HepG2 (cell line): ENCODE data around the gene SGF29. TPM values are rescaled to one million over a fixed set of nuclear protein-coding genes. Genes with fewer than 3 reads are reported as not detected.

ENCODE experiments used
- CHCHD3 ChIP-seq: sonication (generic); formaldehyde crosslinking; IDR thresholded peaks from 2 replicates; pipeline ENCODE4 v1.8.0; 2022; ENCODE audit warnings: mild to moderate bottlenecking, missing genetic modification reagents, moderate library complexity
- EEA1 ChIP-seq: sonication (generic); formaldehyde crosslinking; IDR thresholded peaks from 2 replicates; pipeline ENCODE4 v1.5.1; 2020; ENCODE audit warnings: mild to moderate bottlenecking, missing genetic modification reagents, borderline replicate concordance
- GFI1 ChIP-seq: sonication (generic); formaldehyde crosslinking; IDR thresholded peaks from 2 replicates; pipeline ENCODE4 v1.5.0; 2020; ENCODE audit warnings: missing genetic modification reagents, mild to moderate bottlenecking, borderline replicate concordance
- MYNN ChIP-seq: sonication (generic); formaldehyde crosslinking; IDR thresholded peaks from 2 replicates; pipeline ENCODE4 v1.4.0; 2020; ENCODE audit warnings: mild to moderate bottlenecking, low read depth, missing genetic modification reagents
- NAIF1 ChIP-seq: sonication (generic); formaldehyde crosslinking; IDR thresholded peaks from 2 replicates; pipeline ENCODE4 v1.5.0; 2020; ENCODE audit warnings: mild to moderate bottlenecking, missing genetic modification reagents, borderline replicate concordance
- NCOA1 ChIP-seq: sonication (generic); formaldehyde crosslinking; IDR thresholded peaks from 2 replicates; pipeline ENCODE4 v1.9.0; 2021; ENCODE audit warnings: missing genetic modification reagents
- NFYC ChIP-seq: IDR thresholded peaks from 2 replicates; pipeline ENCODE4 v1.6.1; 2016; ENCODE audit warnings: missing genetic modification reagents, missing compliant biosample characterization
- TAF1 ChIP-seq: sonication (generic); formaldehyde crosslinking; IDR thresholded peaks from 2 replicates; pipeline ENCODE4 v1.4.0; 2020; ENCODE audit warnings: missing genetic modification reagents
- TBP ChIP-seq: sonication (generic); formaldehyde crosslinking; IDR thresholded peaks from 2 replicates; pipeline ENCODE4 v1.5.0; 2020; ENCODE audit warnings: missing genetic modification reagents
- THRA ChIP-seq: sonication (generic); formaldehyde crosslinking; IDR thresholded peaks from 2 replicates; pipeline ENCODE4 v1.4.0; 2020; ENCODE audit warnings: missing genetic modification reagents, borderline replicate concordance
- THYN1 ChIP-seq: sonication (generic); formaldehyde crosslinking; IDR thresholded peaks from 2 replicates; pipeline ENCODE4 v1.8.1; 2023; ENCODE audit warnings: low read depth, mild to moderate bottlenecking, moderate library complexity, missing genetic modification reagents, borderline replicate concordance
- ZFX ChIP-seq: sonication (generic); formaldehyde crosslinking; IDR thresholded peaks from 2 replicates; pipeline ENCODE4 v1.4.0; 2020; ENCODE audit warnings: mild to moderate bottlenecking, low read depth, missing genetic modification reagents, moderate library complexity
- ZNF563 ChIP-seq: sonication (generic); formaldehyde crosslinking; IDR thresholded peaks from 2 replicates; pipeline ENCODE4 v1.8.0; 2022; ENCODE audit warnings: mild to moderate bottlenecking, moderate library complexity, missing genetic modification reagents
- ZNF775 ChIP-seq: sonication (generic); formaldehyde crosslinking; IDR thresholded peaks from 2 replicates; pipeline ENCODE4 v1.4.0; 2020; ENCODE audit warnings: missing genetic modification reagents, mild to moderate bottlenecking, moderate library complexity, borderline replicate concordance
- ZNF780A ChIP-seq: sonication (generic); formaldehyde crosslinking; IDR thresholded peaks from 2 replicates; pipeline ENCODE4 v1.8.0; 2022; ENCODE audit warnings: mild to moderate bottlenecking, missing genetic modification reagents, moderate library complexity
- ZNF878 ChIP-seq: sonication (generic); formaldehyde crosslinking; IDR thresholded peaks from 2 replicates; pipeline ENCODE4 v1.8.1; 2023; ENCODE audit warnings: mild to moderate bottlenecking, missing genetic modification reagents, moderate library complexity
- polyA plus RNA-seq, 8 experiments: library from polyadenylated mRNA; depleted of rRNA in 3 of 8; stranded (reverse) in 7 of 8; unstranded in 1 of 8; fragments of >200 nt; fragmentation: Illumina TruSeq in 4 of 8; extraction: Trizol in 4 of 8; gene quantifications; 2 replicates each; pipeline versions ENCODE4 v1.2.1 to v1.2.3, GENCODE V29; 2011 to 2016; ENCODE audit warnings: low read depth in 4 of 8, missing spikeins in 1 of 8, mixed read lengths in 1 of 8; ENCODE audit not compliant: insufficient read depth in 1 of 8
- total RNA-seq, 5 experiments: library from RNA; depleted of rRNA; stranded (reverse); fragments of >200 nt; fragmentation: Illumina TruSeq; extraction: Trizol; gene quantifications; 2 replicates each; pipeline ENCODE4 v1.2.3, GENCODE V29; 2016; ENCODE audit warnings: low read depth in 1 of 5
- TF ChIP-seq, protein P1 (sequence below): sonication (generic); formaldehyde crosslinking; IDR thresholded peaks from 2 replicates; pipeline ENCODE4 v1.5.0; 2020; ENCODE audit warnings: missing genetic modification reagents, mild to moderate bottlenecking, borderline replicate concordance
- TF ChIP-seq, protein P2 (sequence below): sonication (generic); formaldehyde crosslinking; IDR thresholded peaks from 2 replicates; pipeline ENCODE4 v1.4.0; 2020; ENCODE audit warnings: missing genetic modification reagents, borderline replicate concordance
- TF ChIP-seq, protein P3 (sequence below): sonication (generic); formaldehyde crosslinking; IDR thresholded peaks from 2 replicates; pipeline ENCODE4 v1.4.0; 2020; ENCODE audit warnings: missing genetic modification reagents

The SGF29 gene
- total and polyA plus RNA-seq, 2 of the 13 experiments (the other 11 are each of a cell fraction or from before 2014, with no cell fraction given), result 5.0 to 29.4 TPM

DNA sequence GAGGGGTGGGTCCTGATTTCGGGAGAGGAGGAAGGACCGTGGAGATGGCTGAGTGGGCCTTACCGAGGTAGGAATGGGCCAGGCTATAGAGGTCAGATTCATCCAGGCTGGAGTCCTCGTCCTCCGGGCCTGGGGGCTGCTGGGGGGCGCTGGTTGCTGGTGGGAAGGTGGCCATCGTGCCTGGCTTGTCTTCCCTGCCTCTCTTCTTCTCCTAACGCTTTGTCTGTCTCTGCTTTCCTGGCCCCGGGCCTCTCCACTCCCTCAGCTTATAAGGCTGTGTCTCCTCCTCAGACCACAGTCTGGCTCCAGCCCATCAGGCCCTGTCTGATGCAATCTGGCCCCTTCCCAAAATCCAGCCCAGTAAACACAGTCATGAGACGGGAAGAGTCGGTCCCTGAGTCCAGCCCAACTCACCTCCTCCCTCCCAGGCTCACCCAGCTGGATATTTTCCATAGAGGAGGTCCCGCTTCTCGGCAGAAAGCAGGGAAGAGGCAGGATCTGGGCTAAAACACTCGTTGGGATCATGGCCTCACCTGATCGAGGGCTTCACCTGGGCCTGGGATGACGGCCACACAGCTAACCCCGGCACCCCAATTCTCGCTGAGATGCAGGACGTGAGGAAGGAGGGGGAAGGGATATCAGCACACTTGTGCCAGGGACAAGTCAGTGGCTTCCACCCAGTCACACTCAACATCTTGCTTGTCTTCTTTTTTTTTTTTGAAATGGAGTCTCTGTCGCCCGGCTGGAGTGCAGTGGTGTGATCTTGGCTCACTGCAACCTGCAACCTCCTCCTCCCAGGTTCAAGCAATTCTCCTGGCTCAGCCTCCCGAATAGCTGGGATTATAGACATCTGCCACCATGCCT lies 14.8 kb upstream of the SGF29 start, which contains the start of gene NUPR1 (continued):
- TF ChIP-seq, protein P1, sequence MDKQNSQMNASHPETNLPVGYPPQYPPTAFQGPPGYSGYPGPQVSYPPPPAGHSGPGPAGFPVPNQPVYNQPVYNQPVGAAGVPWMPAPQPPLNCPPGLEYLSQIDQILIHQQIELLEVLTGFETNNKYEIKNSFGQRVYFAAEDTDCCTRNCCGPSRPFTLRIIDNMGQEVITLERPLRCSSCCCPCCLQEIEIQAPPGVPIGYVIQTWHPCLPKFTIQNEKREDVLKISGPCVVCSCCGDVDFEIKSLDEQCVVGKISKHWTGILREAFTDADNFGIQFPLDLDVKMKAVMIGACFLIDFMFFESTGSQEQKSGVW (CRISPR knock-in tag), result no peak
- 0 out of 2 replicates have a peak, but pooled peaks have one; percentile 56 for TF ChIP-seq NAIF1 (CRISPR knock-in tag)
- TF ChIP-seq TBP (CRISPR knock-in tag), result 0 out of 2 replicates have a peak, but pooled peaks have one; percentile 38
- no peak; the same call in 1 of the 2 replicates for TF ChIP-seq EEA1 (CRISPR knock-in tag)
- TF ChIP-seq ZFX (CRISPR knock-in tag), result peak; percentile 91
- TF ChIP-seq, protein P2, sequence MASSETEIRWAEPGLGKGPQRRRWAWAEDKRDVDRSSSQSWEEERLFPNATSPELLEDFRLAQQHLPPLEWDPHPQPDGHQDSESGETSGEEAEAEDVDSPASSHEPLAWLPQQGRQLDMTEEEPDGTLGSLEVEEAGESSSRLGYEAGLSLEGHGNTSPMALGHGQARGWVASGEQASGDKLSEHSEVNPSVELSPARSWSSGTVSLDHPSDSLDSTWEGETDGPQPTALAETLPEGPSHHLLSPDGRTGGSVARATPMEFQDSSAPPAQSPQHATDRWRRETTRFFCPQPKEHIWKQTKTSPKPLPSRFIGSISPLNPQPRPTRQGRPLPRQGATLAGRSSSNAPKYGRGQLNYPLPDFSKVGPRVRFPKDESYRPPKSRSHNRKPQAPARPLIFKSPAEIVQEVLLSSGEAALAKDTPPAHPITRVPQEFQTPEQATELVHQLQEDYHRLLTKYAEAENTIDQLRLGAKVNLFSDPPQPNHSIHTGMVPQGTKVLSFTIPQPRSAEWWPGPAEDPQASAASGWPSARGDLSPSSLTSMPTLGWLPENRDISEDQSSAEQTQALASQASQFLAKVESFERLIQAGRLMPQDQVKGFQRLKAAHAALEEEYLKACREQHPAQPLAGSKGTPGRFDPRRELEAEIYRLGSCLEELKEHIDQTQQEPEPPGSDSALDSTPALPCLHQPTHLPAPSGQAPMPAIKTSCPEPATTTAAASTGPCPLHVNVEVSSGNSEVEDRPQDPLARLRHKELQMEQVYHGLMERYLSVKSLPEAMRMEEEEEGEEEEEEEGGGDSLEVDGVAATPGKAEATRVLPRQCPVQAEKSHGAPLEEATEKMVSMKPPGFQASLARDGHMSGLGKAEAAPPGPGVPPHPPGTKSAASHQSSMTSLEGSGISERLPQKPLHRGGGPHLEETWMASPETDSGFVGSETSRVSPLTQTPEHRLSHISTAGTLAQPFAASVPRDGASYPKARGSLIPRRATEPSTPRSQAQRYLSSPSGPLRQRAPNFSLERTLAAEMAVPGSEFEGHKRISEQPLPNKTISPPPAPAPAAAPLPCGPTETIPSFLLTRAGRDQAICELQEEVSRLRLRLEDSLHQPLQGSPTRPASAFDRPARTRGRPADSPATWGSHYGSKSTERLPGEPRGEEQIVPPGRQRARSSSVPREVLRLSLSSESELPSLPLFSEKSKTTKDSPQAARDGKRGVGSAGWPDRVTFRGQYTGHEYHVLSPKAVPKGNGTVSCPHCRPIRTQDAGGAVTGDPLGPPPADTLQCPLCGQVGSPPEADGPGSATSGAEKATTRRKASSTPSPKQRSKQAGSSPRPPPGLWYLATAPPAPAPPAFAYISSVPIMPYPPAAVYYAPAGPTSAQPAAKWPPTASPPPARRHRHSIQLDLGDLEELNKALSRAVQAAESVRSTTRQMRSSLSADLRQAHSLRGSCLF (CRISPR knock-in tag), result no peak
- no peak for TF ChIP-seq ZNF775 (CRISPR knock-in tag)
- peak; percentile 31; the same call in 1 of the 2 replicates for TF ChIP-seq THRA (CRISPR knock-in tag)
- no peak for TF ChIP-seq MYNN
- TF ChIP-seq ZNF780A, result no peak
- TF ChIP-seq TAF1 (CRISPR knock-in tag), result peak; percentile 65
- peak; percentile 18; the same call in 1 of the 2 replicates for TF ChIP-seq NFYC (CRISPR knock-in tag)
- no peak; the same call in 1 of the 2 replicates for TF ChIP-seq ZNF563
- no peak for TF ChIP-seq THYN1
- TF ChIP-seq ZNF878, result peak; percentile 69; the same call in 1 of the 2 replicates
- TF ChIP-seq, protein P3, sequence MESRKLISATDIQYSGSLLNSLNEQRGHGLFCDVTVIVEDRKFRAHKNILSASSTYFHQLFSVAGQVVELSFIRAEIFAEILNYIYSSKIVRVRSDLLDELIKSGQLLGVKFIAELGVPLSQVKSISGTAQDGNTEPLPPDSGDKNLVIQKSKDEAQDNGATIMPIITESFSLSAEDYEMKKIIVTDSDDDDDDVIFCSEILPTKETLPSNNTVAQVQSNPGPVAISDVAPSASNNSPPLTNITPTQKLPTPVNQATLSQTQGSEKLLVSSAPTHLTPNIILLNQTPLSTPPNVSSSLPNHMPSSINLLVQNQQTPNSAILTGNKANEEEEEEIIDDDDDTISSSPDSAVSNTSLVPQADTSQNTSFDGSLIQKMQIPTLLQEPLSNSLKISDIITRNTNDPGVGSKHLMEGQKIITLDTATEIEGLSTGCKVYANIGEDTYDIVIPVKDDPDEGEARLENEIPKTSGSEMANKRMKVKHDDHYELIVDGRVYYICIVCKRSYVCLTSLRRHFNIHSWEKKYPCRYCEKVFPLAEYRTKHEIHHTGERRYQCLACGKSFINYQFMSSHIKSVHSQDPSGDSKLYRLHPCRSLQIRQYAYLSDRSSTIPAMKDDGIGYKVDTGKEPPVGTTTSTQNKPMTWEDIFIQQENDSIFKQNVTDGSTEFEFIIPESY, result 0 out of 2 replicates have a peak, but pooled peaks have one; percentile 28
- TF ChIP-seq NCOA1 (CRISPR knock-in tag), result no peak
- TF ChIP-seq GFI1, result peak; percentile 53
- no peak for TF ChIP-seq CHCHD3 (CRISPR knock-in tag)
